Hematopoietic multipotent progenitor cell treated with erythropoietin and hydrocortisone succinate and interleukin-3 and kit ligand, for 17 days (in vitro differentiated cells): ENCODE data around the gene PODN.

Source experiments
- DNase-seq: peaks from one replicate; pipeline ENCODE4 v3.0.0-alpha.2; 2015; ENCODE audit warnings: low spot score

The PODN gene

DNA sequence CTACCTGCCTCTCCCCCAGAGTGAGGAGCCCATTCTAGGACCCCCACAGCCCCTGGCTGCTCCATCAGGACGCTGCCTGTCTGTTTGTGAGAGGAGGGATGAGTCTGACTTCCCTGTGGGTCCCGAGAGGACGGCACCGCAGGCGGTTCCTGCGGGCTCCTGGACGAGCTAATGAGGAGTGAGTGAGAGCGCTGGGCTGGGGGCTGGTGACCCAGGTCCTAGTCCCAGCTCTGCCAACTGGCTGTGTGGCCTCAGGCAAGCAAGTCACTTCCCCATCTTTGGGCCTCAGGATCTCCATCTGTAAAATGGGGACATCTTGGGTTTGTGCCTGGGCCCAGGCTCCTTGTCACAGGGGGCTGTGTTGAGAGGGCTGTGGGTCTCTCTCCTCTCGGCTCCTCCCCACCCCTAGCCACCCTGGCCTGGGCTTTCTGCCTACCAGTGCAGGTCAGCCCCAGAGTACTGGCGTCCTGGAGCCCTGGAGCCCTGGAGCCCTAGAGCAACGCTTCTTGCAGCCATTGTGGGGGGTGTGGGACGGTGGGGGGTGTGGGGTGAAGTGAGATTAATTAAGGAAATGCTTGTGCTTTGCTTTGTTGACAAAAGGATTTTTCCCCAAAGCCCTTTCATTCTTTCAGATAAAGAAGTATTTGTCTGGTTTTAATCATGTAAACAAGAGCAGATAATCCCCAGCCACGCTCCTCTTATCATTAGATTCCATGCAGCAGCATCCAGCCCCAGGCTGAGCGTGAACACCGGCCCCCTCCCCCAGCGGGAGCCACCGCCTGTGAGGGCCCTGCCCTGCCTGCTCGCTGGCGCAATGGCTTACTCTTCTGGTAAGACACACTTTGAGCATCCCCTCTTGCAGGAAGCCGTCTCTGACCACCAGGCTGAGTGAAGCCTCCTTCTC lies 53.6 kb downstream of the PODN start:
- DNase-seq: no peak

- DNase-seq: no peak
These were observed 54.3 kb downstream of the PODN start for GRCh38 chr1:53116307-53116810.

- DNase-seq: no peak
These were observed 55.1 kb downstream of the PODN start for GRCh38 chr1:53116933-53117600.

DNA sequence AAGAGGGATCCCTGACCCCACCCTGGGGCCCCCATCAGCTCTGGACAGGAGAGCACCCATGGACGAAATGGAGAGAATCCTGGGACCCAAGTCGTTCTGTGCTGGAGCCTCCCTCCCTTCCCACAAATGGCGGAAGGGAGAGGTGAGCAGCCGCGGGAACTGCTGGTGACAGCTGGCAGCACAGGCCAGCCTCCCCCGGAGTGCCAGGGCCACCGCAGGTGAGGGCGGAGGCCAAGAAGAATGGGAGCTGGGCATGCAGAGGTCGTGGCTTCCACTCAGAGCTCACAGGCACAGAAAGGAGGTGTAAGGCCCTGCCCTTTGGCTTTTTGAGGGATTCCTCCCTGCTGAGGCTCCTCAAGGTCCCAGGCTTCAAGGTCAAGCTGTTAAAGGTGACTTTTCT lies 55.8 kb downstream of the PODN start:
- DNase-seq: no peak

DNA sequence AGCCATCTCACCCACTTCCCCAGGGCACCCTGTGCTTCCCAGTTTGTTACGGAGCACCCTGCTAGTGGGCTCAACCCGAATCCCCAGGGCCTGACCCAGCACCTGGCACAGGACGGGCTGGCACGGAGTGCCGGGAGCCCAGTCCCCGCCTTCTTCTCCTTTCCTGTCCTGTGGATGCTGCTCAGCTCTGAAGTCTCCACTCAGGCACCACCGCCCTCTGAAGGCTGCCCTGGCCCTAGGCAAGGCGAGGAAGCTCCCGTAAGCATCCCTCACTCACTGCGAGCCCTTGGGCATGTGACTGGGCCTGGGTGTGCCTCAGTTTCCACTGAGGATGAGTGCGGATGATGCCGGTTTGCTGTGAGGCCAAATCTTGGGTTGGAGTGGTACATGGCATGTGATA lies 58.6 kb downstream of the PODN start:
- no peak for DNase-seq

- no peak for DNase-seq
These were observed 59.5 kb downstream of the PODN start for GRCh38 chr1:53121319-53122172.

- DNase-seq: no peak
These were observed 60.3 kb downstream of the PODN start for GRCh38 chr1:53122201-53122885.

DNA sequence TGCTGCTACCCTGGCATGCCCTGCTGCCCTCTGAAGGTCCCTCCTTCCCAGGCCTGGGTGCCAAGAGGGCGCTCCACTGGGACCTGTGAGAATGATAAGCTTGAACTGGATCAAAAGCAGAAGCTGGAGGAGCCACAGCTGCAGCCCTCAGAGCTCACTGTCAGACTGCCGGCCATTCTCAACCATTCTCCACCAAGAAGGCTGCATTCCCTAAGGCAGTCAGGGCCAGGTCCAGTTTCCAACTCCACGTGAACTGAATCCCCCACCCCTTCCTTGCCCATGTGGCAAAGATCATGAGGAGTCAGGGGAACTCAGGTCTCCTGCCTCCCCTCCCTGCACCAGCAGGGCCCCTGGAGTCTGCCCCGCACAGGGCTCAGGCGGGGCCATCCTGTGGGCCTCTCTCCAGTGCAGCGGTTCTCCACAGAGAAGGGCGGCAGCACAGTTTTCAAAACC lies 61.0 kb downstream of the PODN start:
- DNase-seq: no peak

GRCh38 chr1:53123453-53124140 lies 61.6 kb downstream of the PODN start:
- DNase-seq: no peak

DNA sequence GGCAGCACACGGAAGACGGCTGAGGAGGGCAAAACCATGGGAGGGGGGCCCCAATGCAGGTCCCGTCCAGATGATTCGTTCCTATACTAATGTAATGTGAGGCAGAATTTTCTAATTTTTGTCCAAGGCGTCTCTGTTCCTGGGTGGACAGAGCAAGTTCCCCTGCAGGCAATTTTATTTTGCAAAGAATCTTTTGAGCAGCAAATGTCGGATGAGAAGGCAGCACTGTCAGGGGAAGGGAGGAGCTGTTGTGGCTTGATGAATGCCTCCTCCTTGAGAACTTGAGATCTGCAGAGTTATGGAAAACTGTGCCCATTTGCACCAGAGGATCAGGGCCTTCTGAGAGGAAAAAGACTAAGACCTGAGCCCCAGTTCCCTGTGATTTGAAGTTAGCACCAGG lies 63.1 kb downstream of the PODN start:
- DNase-seq: no peak

- DNase-seq: no peak
These were observed 63.8 kb downstream of the PODN start for GRCh38 chr1:53125623-53126360.

GRCh38 chr1:53126495-53126894 lies 64.5 kb downstream of the PODN start:
- no peak for DNase-seq

DNA sequence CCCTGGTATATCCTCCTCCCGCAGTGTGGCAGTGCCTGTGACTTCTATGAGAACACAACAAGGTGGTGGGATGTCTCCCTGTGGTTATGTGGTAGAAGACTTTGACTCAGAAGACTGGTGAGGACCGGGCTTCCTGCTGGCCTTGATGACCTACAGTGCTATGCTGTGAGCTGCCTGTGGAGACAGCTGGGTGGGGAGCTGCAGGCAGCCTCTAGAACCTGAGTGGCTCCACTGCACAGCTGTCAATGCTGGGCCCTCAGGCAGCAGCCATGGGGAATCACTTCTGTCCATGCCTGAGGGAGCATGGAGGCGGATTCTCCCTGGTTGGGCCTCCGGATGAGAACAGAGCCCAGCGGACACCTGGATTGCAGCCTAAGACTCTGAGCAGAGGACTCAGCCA lies 65.5 kb downstream of the PODN start:
- no peak for DNase-seq

- DNase-seq: no peak
These were observed 66.4 kb downstream of the PODN start for GRCh38 chr1:53128401-53128800.

DNA sequence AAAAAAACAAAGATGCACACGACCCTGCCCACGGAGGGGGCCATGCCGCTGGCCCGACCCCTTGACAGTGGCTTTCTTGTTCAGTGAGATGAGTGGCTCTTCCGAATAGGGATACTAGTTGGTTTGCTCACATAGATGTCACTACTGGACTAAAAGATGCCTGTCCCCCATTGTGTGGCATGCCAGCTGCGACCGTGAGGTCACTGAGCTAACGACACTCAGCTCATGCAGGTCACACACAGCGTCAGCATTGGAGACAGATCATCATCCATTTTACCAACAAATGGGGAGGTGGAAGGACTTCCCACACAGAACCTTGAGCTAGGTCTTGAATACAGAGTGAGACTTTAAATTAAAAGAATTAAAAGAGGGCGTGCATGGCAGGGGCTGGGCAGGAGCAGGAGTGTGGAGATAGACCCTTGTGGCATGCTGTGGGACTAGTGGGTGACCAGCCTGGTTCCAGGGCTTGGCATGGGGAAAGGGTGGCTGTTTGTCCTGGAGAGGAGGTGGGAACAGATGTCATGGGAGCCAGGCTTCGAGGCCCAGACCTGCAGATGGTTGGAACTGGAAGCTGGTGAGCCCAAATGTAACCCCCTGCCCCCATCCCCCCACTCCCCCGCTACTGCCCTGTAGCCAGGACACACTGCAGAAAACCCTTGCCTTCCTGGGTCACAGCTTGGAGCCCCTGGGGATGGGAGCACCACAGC lies 68.0 kb downstream of the PODN start:
- DNase-seq: no peak

DNA sequence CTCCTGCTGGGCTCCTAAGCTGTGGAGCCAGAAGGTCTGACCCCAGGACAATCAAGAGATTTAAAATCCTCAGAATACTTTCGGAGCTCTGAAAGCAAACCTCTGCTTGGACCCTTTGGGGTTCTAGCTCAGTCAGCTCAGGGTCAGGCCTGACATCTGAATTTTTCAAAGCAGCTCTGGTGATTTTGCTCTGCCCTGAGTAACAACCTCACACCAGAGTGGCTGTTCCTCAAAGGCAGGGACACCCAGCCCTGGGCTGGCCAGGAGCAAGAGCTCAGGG lies 68.5 kb downstream of the PODN start:
- DNase-seq: no peak

- no peak for DNase-seq
These were observed 69.0 kb downstream of the PODN start for GRCh38 chr1:53130878-53131589.

GRCh38 chr1:53131590-53131938 lies 69.6 kb downstream of the PODN start:
- DNase-seq: no peak

- DNase-seq: no peak
These were observed 70.2 kb downstream of the PODN start for GRCh38 chr1:53132176-53132575.
